ENCODE measurements around the gene KIFAP3. TPM values are rescaled to one million over a fixed set of nuclear protein-coding genes. Genes with fewer than 3 reads are reported as not detected.
A peak's percentile ranks its signal among the peaks of the same experiment; 100 is the strongest.

Gene KIFAP3
- total RNA-seq, 2 donors from 2014 or later, result 20.6 to 38.2 TPM

DNA sequence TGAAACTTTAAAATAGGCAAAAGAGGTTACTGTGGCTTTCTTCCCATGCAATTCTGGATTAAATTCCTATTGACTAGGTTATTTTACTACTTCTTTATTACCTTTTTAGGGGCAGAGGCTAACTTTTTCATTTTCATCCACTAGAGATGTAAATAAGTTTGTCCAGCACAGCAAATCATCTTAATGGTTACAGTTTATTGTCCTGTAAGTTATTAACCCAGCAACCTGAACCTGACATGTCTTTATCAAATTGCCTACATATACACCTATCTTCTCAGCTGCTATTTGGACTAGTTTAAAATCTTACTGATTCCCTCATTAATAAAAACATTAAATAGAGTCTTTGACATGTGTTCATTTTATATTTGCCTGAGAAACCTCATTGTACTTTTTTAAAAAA lies 173.9 kb downstream of the KIFAP3 start:
- no peak for DNase-seq
- ATAC-seq, result peak; percentile 75
- intact Hi-C loops (cut with DNase I, micrococcal nuclease), result no loop called here

DNA sequence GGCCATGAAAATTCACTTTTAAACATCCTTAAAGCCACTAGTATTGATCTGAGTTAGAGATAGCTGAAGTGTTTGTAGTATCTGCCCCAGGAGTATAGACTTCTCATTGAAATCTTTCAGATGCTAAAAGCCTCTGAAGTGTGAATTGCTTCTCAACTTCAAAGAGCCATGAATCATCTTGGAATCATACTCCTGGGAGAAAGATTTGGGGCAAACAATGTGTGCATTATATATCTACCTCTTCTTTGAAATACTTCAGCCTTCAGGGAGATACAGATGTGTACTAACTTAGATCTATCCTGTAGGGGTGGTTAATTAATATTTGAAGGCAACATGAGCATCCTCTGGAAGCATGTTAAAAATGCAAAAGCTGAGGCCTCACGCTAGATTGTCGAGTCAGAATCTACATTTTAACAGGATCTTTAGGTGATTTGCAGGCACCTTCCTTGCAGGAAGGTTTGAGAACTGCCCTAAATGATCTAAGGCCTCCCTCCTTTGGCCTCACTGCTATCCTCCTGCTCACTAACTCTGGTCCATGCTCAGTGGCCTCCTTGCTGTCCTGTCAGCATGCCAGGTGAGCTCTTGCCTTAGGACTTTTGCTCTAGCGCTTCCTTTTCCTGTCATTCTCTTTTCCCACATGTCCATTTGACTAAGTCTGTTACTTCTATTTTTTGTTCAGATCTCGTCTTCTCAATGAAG lies 174.8 kb downstream of the KIFAP3 start:
- intact Hi-C loops (cut with DNase I, micrococcal nuclease), result no loop called here
- DNase-seq (no peak), ATAC-seq (no peak)

DNA sequence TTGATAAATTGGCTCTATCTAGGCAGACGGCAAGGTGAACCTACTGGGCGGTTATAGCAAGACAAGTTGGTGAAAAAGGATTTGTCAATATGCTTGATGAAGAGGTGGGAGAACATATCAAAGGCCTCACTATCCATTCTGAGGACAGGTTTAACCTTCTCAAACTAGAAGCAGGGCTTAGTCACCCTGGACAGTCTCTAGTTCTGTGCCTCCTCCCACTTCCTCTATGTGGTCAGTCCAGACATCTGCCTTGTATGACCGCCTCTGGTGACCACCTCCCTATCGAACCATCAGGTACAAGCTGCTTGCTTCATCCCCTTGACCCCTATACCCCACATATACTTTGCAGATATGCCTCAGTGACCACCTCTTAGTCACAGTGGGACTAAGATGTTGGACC lies 178.5 kb downstream of the KIFAP3 start:
- ATAC-seq (no peak), DNase-seq (no peak)
- intact Hi-C loops (cut with DNase I, micrococcal nuclease), result no loop called here

DNA sequence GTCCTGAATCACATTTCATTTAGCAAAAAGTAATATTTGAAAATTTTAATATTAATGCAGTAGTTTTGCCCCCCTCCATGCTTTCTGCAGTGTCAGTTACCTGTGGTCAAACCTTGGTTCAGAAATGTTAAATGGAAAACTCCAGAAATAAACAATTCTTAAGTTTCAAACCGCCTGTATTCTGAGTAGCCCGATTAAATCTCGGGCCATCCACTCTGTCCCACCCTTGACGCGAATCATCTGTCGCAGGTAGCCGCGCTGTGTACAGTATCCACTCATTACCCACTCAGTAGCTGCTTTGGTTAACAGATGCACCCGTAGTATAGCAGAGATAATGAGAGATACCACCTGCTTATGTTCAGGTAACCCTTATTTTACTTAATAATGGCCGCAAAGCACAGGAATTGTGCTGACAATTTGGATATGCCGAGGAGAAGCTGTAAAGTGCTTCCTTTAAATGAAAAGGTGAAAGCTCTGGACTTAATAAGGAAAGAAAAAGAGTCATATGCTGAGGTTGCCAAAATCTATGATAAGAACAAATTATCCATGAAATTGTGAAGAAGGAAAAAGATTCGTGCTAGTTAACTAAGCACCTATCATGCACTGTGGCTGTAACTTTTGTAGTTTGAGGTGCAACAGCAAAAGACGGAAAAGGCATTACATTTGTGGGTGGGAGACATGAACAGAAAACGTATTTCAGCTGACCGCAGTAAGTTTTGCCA lies 179.9 kb downstream of the KIFAP3 start:
- ATAC-seq (no peak), DNase-seq (no peak)
- intact Hi-C loops (cut with DNase I, micrococcal nuclease), result no loop called here

DNA sequence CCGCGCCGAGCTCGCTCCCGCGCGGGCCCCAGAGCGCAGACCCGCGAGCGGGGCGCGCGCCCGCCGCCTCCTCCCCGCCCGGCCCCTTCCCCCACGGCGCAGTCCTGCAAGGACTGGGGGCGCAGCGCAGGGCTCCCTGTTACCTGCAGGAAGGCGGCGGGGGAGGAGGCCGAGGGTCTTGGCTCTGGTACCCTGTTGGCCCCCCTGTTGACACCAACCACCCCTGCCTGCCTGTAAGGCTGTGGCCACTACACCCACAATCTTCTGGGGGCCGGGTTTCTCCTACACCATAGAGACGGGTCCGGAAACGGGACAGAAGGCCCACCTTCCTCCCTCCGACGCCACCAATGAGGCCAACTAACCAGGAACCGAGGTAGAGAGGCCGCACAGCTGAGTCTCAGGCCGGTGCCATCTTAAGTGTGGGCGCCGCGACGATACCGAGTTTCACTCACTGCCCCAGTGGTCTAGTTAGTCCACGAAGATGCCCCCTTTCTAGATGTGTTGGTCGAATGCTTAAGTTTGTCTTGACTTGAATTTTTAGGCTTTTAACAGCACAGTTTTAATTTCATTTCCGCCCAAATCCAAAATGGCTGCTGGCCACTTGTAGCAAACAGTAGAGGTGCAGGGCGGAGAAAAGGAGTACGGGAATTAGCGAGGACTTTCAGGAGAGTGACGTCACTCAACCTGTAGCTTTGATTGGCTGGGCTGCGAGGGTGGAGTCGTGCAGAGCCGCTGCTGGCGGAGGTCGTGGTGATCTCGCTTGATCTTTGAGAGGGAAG lies 180.7 kb downstream of the KIFAP3 start, which contains the start of gene SCYL3:
Gene SCYL3, minus strand, starts transcription at position 252 of the 779 bp plus-strand sequence. CDS start 5,056 bp downstream, outside the sequence.
- peak; percentile 91 to 96 for DNase-seq
- intact Hi-C loops (cut with DNase I, micrococcal nuclease), result no loop called here
- peak; percentile 90 for ATAC-seq

DNA sequence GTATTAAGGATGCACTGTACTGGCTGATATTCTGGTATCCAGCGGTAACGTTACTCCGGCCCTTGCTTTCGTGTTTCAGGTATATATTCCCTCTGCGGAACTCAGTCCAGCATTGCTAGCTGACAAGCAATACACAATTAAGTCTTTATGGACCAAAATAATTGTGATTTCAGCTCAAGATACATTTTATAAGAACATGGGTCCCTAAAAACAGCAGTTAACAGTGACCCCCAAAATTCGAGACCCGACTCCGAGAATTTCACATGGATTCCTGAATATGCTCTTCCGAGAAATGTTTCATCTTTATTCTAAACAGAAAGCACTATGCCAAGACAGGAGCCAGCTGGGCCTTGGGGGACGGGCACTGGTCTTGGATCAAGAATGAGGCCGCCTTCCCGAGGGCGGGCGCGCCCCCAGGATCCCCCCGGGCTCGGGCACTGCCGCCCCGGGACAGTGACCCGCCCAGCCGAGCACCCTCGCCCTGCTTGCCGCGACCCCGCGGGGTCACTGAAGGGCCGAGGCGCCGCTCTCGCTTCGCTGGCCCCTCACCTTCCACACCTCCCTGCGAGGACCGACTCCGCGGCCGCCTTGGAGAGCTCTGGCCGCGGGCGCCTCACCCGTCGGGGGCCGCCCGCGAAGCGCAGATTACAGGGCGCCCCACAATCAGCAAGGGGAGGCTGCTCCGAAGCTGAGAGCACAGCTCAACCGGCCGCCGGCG lies 181.4 kb downstream of the KIFAP3 start:
- DNase-seq (peak; percentile 39 to 64), ATAC-seq (peak; percentile 15)
- intact Hi-C loops (cut with DNase I, micrococcal nuclease), result no loop called here

DNA sequence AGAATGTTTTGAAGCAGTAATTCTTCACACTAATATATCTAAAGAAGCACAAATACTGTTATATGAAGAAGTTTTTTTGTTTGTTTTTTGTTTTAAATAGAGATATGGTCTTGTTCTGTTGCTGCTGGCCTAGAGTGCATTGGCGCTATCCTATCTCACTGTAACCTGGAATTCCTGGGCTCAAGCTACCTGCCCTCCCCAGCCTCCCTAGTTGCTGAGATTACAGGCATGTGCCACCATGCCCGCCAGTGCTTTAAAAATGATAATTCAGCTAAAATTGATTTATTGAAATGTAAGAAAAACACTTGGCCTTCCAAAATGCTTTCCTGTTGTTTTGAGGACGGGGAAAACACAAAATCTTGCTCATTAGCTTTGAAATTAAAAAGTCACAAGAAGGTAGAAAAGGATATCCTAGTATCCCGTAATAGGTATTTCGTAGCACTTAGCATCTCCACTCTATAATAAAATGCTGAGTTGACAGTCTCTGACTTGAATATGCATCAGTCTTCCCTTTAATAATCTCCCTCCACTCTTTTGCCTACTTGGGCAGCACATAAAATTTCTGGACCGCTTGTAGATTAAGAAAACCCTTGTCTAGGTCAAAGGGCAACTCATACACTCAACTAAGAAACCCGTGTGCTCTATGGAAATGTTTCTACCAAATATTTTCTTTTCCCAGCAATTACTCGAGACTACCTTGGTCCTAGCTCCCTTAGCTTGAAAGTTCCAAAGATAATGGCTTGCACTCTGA lies 182.1 kb downstream of the KIFAP3 start:
- intact Hi-C loops (cut with DNase I, micrococcal nuclease), result no loop called here
- DNase-seq (no peak), ATAC-seq (no peak)

DNA sequence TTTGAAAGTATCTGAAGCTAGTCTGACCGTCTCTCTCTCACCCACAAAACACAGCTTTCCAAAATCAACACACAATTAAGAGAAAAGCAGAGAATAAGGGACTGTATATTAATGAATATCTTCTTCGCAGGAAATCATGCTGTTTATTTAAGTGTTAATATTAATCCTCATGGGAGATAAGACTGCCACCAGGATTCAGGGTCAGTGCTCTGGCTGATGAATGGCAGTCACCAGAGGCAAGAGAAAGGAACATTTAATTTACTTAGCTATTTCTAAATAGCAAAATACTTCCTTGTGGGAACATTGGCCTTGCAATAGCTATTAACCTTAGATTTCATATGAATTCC lies 183.0 kb downstream of the KIFAP3 start:
- intact Hi-C loops (cut with DNase I, micrococcal nuclease), result no loop called here
- no peak for DNase-seq
- ATAC-seq, result no peak

DNA sequence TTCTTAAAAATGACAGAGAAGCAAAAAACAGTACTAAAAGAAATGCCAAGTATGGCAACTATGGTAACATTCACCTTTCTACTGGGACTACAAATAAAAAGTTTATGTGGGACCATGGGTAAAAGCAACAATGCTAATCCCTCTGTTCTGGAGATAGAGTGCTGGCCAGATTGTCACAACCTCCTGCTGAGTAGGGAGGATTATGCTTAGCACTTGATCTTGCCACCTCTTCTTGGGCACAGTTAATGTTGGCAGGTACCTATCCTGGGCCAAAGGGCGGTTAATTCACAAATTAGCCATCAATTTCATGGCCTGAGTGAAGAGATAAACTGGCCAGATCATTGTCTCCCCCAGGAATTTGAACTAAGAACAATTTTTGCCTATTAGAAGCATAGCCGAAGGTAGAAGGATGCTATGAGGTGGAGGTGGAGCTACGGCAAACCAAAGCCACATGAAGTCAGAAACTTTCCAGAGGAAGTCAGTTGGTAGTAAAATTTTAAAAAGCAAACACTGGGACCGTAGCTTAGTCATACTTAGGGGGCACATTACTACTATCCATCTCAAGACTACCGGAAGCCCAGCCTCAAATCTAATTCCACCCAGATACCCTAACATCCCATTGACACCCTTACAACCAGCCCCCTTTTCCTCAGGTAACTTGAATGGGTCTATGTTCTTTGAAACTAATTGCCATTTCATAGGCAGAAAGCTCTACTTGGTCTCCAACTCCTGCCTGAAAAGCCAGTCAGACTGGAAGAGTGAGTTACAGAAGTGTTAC lies 183.5 kb downstream of the KIFAP3 start:
- no peak for DNase-seq
- intact Hi-C loops (cut with DNase I, micrococcal nuclease), result no loop called here
- no peak for ATAC-seq

DNA sequence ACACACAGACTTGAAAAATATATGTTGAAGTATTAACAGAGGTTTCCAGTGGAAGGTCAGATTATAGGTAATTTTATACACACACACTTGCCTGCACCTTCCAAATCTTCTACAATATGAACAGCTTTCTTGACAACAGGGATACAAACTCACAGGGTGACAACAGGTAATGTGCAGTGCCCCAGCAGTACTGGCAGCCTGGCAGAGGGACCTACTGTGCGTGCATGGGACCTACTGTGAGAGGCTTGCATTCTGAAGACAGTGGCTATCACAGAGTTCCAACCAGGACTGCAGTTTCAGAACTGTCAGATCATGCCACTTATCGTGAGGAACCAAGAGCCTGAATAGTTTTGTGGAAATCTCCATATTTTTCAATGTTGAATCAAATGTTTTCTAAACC lies 184.6 kb downstream of the KIFAP3 start:
- intact Hi-C loops (cut with DNase I, micrococcal nuclease), result no loop called here
- ATAC-seq, result no peak
- DNase-seq, result no peak

DNA sequence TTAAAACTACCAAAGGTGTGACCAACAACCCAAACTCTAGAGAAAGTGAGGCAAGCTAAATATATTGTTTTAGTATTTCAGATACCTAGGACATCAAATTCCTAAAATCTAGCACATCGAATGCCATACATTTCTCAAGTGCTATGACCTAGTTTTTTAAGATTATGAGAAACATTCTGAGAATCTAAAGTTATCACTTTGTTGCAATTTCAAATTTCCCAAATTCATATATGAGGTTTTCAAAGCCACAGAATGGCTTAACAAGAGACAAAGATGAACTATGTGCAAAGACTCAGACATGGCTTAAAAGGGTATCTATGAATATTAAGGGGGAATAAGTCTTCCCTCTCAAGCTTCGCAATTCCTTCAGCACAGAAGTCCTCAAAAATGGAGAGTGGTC lies 187.6 kb downstream of the KIFAP3 start:
- DNase-seq, result no peak
- ATAC-seq, result no peak
- intact Hi-C loops (cut with DNase I, micrococcal nuclease), result no loop called here

DNA sequence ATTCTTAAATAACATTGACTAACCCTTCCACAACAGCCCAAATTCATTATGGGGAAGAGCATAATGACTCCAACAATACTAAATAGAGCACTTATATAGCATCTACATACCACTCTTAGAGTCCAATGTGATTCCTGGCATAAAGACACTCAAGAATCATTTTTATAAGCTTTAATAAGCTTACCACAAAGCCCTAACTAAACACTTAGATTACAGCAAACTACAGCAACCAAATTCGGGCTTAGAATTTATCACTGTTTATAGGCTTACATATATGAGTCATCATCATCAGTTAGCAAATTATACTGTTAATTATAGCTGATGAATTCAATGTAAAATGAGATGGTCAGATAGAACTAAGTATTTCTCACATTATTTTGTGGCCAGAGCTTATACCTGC lies 188.1 kb downstream of the KIFAP3 start:
- ATAC-seq (no peak), DNase-seq (no peak)
- intact Hi-C loops (cut with DNase I, micrococcal nuclease), result no loop called here

DNA sequence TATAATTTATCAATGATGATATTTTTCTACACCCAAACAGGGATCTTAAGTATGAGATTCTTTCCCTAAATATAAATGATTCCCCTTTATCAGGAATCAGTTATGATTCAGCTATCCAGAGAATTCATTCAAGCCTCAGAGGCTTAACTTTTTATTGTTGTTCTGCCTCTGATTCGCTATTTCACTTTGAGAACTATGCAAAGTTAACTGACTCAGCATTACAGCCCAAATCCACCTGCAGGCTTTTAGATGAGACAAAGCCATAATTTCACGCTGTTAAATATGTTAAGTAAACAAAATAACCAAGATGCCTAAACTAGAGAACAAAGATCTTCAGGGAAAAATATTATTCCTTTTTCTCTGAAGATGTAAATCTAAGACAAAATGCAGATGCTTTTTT lies 189.3 kb downstream of the KIFAP3 start:
- no peak for ATAC-seq
- DNase-seq, result no peak
- intact Hi-C loops (cut with DNase I, micrococcal nuclease), result no loop called here

DNA sequence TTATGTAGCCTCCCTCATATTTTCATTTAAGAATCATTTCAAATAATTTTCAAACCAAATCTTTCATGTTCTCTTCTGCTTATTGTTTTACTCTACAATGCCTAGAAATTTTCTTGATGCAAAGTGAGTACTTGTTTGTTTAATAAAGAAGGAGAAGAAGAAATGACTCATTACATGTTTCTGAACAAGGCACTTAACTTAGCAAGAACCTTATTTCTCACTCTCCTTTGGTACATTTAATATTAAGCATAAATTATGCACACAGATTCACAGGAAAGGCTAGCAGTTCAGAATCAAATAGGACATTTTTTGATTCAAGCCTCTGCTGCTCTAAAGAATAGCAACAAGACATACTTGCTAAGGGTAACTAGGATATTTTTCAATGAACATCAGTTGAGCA lies 189.9 kb downstream of the KIFAP3 start:
- intact Hi-C loops (cut with DNase I, micrococcal nuclease), result no loop called here
- ATAC-seq (no peak), DNase-seq (no peak)

DNA sequence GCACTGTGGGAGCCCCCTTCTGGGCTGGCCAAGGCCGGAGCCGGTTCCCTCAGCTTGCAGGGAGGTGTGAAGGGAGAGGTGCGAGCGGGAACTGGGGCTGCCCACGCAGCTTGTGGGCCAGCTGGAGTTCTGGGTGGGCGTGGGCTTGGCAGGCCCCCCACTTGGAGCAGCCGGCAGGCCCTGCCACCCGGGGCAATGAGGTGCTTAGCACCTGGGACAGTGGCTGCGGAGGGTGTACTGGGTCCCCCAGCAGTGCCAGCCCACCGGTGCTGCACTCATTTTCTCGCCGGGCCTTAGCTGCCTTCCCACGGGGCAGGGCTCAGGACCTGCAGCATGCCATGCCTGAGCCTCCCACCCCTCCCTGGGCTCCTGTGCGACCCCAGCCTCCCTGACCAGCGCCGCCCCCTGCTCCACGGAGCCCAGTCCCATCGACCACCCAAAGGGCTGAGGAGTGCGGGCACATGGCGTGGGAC lies 192.4 kb downstream of the KIFAP3 start:
- intact Hi-C loops (cut with DNase I, micrococcal nuclease), result no loop called here
- ATAC-seq (no peak), DNase-seq (no peak)

DNA sequence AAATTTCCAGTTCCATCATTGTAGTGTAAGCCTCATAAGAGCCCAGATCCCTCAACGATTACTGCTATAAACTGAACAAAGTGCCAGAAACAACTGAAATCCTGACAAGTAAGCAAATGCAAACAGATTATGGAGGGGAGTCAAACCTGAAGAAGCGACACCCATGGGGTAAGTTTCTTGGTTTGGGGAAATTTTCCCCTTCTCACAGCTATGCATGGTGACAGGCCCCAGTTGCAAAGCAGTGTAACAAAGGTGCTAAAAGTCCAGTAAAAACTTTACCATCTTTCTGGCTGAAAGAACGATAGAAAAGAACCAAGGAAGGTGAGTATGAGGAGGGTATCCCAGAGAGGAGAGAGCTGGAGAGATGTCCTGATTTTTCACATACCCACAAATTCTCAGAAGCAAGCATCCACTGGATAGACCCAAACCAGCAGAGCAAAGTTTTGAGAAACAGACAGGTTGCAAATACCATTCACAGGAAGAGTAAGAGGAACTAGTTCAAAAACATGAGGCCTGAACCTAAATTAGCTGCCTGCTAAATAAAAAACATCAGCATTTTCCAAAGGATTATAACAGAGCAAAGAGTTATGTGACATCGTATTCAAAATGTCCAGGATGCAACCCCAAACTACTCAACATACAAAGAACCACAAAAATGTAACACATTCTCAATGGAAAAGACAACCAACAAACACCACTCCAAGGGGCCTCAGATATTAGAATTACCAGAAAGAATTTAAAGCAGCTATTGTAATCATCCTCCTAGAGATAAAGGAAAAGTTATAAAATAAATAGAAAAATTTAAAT lies 195.3 kb downstream of the KIFAP3 start:
- no peak for ATAC-seq
- intact Hi-C loops (cut with DNase I, micrococcal nuclease), result no loop called here
- no peak for DNase-seq

DNA sequence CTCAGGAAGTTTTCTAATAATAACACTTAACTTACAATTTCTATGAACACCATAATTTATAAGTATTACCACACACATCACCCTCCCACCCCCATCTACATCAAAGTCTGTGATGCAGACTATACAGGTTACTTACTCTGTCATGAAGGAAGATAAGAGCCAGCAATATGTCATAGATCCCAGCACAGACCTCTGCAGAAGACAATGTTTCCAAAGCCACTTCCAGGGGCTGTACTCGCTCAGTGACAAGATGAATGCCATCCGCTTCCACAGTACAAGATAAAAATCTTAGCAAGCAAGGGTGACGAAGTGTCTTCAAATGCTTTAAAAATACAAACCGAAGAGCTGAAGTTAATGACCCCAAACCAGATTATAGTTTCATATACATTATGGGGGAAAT lies 196.0 kb downstream of the KIFAP3 start:
- ATAC-seq, result no peak
- intact Hi-C loops (cut with DNase I, micrococcal nuclease), result no loop called here
- DNase-seq, result no peak
